ENCODE data around the gene HOXC4.
"Not testable (repeated sequence)": the region's sequence is repeated elsewhere in the genome, so short reads cannot be mapped to it uniquely, and the experiment has no call there.

HOXC4 gene

DNA sequence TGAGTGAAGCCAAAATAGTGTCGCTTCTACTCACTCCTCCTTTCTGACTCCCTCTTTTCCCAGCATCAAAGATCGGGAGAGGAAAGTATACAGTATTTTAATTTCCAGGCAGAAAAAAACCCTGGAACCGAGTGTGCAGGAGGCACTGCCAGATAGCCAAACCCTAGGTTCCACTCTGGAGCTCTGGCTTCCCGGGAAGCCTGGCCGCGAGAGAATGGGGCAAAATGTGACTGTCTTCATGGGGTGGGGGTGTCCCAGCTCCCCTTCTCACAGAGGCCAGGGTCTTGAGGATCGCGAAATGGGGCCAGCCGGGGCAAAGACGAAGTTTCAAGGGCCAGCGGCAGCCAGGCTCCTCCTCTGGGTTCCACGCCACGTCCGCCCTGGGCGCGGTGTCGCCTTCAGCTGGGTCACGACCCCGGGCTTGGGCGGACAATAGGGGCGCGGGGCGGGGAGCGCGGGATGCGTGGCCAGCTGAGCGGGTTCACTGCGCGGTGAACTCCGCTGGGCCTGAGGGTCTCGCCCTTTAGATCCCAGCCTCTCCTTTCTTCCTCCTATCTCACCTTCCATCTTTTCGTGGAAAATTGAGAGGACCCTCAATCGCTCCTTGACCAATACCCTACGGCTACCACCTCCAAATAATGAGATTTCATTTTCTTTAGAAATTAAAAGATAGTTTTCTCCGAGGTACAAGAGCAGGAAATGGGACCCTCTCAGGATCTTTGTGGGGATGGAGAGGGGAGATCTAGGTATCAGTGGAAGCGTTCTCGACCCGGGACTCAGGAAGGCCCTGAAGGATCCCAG, 6.7 kb downstream of the HOXC4 start:
- DNase-seq, result no peak

DNA sequence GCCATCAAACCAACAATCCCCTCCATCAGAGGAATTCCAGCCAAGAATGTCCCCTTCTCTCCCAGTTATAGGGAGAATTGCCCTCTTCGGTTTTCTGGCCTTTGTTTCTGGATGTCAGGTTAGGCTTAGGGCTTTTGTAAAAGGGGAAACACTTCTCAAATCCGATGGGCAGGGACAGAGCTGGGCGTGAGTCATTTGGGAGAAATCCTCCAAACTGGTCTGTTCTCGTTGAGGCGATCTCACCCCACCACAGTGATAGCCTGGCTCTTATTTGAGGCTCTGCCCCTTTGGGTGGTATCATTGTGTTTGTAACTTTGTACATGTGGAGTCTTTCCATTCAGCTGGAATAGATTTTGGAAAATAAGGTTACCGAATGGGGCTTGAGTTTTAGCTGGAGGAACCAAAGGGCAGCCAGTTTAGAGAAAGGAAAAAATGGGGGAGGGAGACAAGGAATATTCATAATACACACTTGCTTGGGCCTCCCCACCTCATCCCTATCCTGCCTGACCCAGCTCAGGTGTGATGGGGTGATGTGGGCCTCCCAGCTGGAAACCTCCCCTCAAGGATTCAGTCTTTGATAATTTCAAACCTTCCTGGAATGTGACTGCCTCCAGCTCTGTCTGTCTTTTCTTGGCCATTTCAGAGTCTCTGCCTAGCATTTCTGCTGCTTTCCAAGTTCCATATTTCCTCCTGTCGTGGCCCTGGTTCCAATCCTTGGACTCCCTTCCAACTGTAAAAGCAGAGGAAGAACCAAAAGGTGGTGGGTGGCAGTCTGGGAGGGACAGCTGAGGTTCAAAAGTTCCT, 7.5 kb downstream of the HOXC4 start:
- DNase-seq, result no peak

DNA sequence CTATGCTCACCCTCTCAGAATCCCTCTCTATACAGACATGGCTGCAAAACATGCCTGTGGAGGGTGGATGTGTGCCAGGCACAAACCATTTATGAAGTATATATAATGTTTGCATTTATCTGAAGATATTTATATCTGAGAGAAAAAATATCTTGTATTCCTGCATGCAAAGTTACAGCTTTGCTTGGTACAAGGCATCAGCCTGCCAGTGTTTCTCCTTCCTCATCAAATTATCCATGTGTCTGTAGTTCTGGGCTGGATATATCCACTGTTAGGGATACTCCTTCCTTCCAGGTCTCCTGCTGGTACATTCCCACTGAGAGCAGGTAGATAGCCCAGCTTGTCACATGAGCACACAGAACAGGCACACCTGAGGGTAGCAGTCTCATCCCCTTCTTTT, 12.0 kb downstream of the HOXC4 start:
- no peak for DNase-seq

DNA sequence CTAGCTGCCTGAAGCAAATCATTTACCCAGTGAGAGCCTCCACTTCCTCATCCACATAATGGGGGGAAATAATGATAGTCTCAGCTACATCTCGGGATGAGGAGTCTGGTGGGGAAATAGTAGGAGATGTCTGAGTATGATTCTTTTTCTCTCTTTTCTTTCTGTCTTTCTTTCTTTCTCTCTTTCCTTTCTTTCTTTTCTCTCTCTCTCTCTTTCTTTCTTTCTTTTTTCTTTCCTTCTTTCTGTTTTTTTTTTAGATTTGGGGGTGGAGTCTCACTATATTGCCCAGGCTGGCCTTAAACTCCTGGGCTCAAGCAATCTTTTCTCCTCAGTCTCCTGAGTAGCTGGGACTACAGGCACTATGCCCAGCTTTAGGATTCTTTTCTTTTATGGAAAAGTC, 12.8 kb downstream of the HOXC4 start:
- no peak for DNase-seq

DNA sequence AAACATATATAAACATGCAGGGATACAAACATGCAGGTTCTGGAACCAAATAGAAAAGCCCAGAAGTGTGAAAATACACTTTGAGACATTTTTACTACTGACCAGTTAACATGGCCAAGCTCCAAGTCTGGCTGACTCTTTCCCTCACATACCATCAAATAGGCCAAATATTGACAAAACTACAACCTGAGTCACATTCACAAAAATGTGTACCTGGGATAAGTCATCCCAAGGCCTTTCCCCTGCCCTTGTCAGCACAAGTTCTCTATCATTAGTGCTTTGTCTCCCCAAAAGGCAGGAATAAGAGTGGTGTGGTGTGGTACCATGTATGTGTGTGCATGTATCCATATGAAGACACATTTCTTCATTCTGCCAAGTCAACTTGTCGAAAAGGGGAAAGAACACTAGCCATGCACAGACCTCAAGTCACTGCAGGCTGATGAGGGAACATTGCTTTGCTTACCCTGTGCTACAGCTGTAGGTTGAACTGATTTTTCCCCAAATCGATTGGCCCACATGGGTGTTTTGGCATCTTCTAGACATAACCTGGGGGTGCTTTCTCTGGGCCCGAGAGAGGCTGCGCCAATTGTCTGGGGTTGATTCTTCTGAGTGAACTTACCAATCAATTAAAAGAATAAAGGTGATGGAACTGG, 14.9 kb downstream of the HOXC4 start:
- no peak for DNase-seq

DNA sequence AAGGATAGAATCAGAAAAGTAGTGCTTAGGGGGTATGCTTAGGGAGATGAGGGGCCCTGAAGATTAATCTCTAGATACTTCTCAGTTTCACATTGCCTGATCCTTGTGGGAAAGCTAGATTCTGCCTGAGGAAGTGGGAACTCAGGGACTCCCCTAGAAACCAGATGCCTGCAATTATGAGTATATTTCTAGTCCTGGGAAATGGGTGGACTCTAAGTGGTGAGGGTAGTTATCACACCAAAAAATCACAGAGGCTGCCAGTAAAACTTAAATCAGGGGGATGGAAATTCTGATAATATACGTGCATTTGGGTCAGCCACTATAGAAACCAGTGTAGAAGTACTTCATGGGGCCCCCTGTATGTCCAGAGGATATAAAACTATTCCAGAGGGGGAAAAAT, 18.3 kb downstream of the HOXC4 start:
- DNase-seq, result no peak

DNA sequence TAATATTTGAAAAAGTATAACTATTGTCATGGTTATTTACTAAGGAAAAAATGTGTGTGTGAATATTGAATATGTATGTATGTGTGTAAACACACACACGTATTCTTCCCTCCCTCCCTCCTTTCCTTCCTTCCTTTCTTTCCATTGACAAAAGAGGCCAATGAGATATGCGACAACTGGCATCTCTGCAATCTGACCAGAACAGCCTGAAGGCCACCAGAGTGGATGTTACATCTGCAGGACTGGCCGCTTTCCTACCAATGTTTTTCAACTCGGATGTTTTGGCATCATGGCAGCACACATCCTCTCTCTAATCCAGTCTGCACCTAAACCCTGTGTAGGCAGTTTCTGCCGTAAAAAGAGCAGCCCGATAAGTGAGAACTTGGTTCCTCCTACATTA, 20.7 kb downstream of the HOXC4 start:
- no peak for DNase-seq

DNA sequence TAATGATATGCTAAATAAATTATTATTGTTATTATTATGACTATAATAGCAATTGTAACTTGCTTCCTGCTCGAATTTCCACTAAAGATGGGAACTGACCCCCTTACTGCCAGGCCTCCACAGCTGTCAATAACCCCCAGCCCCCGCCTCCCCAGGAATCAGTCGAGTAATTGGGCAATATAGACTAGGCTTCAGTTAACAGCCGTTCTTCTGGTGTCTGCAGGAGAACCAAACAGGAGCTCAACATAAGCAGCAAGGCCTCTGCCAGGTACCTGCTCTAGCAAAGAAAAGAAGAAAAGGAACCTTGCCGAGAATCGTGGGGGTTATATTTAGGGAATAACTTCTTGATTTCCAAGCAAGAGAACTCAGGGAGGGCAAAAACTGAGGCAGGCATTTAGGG, 21.8 kb downstream of the HOXC4 start:
- DNase-seq, result no peak

DNA sequence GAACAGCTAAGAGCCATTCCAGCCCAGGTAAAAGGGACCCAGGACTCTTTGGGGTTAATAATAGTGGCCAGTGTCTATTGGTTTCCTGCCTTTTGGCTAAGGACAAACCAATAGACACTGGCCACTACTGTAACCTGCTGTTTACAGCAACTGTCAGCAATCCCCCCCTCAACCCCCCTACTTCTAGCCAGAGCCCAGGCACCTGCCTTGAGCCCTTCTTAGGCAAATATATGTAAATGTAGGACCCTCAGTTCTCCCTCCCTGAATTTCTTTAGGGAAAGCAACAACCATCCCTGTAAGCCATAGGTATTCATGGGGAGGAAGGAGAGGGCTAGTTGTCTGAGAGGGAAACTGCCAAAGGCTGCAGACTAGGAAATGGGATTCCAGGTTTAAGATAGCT, 22.3 kb downstream of the HOXC4 start:
- no peak for DNase-seq

DNA sequence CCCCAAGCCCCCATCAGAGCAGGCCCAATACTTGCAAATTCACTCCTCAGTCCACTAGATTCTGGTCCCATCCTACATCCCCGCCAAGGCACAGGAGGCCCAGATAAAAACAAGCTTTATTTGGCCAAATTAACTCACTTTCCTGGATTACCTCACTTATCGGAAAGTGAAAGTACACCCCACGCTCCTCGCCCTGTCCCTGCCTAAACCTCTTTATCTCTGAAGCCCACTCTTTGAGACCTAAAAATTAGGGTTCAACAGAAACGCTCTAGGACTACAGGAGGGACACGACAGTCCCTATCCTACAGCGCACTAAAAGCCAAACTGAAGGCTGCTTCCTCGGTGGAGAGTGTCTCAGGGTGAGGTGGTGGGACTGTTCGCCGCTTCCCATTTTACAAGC, 24.2 kb downstream of the HOXC4 start:
- not testable (repeated sequence) for DNase-seq

DNA sequence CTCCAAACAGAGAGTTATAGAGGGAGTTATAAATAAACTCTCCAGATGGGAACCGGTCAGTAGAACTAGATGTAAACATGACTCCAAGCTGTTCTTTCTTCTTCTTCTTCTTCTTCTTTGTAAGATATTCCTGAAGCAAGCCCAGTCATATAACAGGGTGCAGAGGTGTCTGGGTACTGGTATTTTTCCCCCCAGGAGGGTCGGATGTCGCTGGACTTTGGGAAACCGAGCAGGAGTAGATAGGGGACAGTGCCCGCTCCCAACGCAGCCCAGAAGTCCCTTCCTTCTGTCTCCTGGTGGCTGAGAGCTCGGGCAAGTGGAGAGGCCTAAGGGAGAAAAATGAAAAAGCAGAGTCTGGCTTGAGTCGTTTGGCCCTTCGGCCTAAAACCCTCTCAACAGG, 25.5 kb downstream of the HOXC4 start:
- DNase-seq, result not testable (repeated sequence)

DNA sequence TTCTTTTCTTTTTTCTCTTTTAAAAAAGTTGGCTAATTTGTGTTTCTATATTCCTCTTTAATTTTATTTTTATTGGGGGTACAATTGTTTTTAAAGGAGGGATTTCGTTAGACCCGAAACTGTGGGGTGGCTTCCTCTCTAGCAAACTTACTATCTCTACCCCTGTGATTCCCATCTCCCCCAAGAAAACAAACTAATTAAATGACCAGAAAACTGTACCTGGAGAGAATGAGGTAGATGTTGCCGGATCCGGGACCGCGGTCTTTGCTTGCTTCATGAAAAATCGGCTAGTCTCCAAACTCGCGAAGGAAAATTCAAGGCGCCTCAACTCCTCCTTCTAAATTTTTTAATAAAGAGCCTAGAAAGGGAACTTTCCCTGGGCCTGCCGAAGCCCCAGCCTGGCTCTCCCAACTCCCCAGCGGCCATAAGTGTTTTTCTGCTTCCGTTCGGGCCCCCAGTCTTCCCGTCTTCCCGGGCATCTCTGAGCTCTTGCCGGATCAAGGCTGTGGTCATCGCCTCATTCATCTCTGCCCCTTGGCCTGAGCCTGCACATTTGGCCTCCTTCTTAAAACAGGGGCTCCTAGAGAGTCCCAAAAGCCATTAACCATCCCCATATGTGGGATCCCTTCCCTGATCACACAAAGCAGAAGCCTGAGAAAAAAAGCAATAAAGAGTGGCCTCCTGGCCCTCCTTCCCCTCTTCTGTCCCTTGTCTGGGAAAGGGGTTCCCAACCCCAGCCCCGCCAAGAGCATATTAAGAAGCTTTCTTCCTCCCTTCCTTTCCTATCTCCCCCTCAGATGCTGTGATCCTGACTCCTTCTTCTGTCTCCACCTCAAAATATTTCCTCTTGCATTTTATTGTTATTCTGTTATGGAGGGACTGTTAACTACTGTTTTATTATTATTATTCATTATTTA, 26.6 kb downstream of the HOXC4 start:
- DNase-seq, result not testable (repeated sequence)

DNA sequence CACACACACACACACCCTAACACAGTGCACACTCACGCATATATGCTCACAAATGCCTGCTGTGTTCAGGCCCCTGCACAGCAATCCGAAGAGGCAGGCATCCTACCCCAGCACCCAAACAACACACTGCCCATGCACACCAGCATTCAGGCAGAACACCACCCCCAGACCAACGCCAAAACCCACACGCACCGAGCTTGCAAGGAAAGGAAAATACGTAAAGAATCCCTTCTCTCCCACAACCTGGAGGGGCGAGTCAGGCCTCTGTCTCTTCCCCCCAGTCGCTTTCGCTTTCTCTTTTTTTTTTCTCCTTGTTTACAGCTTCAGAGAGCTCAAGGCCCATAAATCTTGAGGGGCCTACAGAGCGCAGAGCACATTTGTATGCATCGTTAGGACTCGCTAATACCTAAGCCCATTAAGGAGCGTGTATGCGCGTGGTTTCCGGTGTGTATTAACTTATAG, 27.4 kb downstream of the HOXC4 start:
- not testable (repeated sequence) for DNase-seq

DNA sequence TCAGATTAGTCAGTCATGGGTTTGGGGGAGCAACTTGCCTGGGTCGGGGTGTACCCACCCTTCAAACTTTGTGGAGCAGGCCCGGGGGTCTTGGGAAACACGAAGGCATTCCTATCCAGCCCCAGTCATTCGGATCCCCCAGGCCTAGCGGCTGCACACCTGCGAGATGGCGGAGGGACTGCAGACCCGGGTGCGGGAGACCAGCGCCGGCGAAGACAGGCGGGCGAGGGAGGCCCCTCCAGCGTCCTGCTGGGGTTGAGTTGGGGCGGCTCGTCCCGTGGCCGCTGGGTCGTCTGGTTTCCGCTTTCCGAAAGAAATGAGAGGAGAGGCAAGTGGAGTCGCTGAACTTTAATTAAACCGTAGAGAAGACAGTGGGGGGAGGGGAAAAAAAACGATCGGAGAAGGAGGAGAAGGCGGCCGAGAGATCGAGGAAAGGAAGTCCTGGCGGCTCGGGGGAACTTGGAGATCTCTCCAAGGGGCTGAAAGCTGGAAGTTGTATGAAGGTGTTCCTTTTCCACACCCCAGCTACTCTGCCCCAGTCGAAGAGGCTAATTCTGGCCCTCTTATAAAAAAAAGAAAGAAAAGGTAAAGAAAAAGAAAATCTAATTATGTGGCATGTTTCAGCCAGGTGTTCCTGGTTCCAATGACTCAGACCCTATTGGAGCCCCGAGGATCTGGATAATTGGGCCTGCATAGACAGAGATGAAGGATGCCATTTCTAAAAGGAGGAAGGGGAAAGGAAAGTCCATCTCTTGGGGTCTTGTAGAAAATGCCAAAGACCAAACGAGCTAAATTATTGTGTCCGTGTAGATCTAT, 28.2 kb downstream of the HOXC4 start:
- DNase-seq, result peak; percentile 4

DNA sequence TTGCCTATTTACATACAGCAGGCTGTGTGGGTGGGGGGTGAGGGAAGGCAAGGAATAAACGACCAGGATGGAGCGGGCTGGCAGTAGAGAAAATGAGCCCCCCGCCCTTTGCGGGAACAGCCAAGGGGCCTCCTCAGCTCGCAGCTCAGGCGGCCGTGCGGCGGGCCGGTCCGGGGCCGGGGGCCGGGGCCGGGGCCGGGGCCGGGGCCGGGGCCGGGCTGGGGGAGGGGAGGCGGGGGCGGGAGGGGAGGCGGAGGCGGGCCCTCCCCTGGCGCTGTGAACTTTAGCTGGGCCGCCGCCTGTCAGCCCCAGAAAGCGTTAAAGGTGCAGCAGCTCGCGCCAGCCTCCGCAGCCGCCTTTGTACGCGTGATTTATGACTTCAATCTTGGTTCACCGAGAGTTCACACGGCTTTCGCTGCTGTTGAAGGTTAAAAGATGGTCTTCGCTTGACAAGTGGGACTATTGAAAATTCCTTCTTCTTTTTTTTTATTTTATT, 28.8 kb downstream of the HOXC4 start:
- DNase-seq, result no peak

DNA sequence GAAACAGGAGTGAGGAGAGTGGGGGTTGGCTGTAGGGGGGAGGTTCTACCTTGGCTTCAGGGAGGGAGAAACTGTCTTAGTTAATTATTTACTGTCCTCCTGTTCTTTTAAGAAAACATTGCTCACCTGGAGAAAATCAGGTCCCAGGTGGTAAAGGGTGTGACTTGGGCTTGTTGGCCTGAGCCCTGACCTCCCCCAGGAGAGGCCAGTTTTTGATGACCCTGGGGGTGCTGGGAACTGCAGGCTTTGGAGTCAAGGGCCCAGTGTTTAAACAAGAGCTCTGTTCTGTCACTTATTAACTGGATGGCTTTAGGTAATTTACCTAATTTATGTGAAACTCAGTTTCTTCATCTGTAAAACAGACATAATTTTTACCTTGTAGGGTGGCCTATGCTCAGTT, 34.4 kb downstream of the HOXC4 start:
- not testable (repeated sequence) for DNase-seq

DNA sequence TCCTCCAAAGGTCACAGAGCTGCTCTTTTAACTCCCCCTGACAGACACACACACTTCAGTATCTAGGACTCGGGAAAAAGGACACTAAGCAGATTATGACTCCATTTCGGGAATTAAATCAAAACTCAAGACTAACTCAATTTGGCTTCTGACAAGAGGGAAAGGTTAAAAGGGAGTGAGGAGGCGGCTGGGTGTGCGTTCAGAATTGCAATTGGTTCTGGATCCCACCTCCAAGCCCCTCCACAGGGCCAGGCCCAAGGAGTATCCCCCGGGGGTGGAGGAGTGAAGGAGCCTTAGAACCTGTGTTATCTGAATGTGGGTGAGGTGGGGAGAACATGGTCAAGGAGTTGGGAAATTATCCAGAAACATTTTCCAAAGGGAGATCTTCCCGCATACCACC, 35.8 kb downstream of the HOXC4 start:
- DNase-seq, result not testable (repeated sequence)

DNA sequence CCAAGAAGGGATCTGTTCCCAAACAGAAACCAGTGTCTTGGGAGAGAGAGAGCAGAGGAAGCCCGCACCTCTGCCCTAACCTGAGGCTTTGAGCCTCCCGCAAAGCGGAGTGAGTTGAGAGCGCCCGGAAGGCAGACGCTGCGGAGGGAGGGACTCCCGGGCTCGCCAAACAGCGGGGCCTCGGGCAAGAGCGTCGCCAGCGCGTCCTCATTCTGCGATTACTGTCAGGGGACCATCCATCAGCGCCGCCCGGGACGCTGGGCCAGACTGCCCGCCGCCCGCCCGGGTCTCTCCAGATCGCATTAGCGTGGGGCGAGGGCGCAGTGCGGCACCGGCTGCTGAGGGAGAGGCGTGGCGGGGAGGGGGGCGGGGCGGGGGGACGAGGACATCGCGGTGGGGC, 36.7 kb downstream of the HOXC4 start:
- not testable (repeated sequence) for DNase-seq

DNA sequence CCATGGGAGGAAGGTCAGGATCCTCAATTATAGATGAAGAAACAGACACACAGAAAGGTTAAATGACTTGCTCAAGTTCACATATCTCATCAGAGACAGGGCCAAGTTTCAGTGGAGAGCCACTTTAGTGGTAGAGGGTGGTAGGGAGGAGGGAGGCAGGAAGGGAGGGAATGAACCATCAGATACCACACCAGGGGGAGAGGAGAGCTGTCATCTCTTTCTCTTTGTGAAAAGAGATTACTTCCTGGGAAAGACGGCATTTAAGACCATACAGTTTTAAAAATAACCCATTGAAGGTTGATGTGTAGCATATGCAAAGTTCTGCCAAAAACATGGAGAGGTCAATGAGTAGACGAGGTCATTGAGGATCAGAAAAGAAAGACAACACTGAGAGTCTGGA, 39.3 kb downstream of the HOXC4 start:
- not testable (repeated sequence) for DNase-seq

DNA sequence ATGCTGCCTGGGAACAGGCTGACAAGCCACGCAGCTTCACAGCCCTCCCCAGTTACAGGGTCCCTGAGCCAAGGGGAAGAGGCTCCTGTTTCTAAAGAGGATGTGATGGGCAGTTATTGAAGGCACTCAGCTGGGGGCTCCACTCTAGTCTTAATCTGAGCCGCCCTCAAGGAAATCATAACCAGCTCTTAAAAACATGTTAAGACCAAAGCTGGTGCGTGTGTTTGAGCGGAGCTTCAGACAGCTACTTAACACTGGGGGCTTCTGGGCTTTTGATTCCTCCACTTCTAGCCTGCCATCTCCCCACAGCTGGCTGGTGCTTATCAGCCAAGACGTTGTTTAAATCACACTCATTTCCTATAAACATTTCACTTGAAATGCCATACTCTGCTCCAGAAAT, 42.3 kb downstream of the HOXC4 start:
- DNase-seq, result not testable (repeated sequence)

DNA sequence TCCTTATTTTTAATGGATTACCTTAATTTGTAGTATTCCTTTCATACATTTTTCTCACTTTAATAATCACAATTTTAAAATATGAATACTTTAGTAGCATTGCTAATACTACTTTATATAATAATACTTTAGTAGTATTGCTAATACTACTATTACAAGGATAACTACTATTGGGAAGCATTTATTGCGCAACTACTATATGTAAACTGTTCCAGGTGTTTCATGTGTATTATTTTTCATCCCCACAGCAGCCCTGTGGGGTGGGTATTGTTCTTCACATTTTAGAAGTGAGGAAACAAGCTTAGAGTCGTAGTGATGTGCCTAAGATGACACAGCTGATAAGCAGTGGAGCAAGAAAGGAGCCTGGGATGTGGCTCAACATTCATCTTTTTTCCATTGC, 45.0 kb downstream of the HOXC4 start:
- not testable (repeated sequence) for DNase-seq
